Stimulated activated CD4-positive, alpha-beta T cell treated with anti-CD3 and anti-CD28 coated beads, Interleukin-2, amount 100 ng/mL, for 24 hours (primary cell): ENCODE data around the gene JPH3.
"Not testable (repeated sequence)": the region's sequence is repeated elsewhere in the genome, so short reads cannot be mapped to it uniquely, and the experiment has no call there.

Experiments
- DNase-seq, 2 donors: peaks; one replicate each; pipeline ENCODE4 v3.0.0-alpha.2; 2020

The JPH3 gene

DNA sequence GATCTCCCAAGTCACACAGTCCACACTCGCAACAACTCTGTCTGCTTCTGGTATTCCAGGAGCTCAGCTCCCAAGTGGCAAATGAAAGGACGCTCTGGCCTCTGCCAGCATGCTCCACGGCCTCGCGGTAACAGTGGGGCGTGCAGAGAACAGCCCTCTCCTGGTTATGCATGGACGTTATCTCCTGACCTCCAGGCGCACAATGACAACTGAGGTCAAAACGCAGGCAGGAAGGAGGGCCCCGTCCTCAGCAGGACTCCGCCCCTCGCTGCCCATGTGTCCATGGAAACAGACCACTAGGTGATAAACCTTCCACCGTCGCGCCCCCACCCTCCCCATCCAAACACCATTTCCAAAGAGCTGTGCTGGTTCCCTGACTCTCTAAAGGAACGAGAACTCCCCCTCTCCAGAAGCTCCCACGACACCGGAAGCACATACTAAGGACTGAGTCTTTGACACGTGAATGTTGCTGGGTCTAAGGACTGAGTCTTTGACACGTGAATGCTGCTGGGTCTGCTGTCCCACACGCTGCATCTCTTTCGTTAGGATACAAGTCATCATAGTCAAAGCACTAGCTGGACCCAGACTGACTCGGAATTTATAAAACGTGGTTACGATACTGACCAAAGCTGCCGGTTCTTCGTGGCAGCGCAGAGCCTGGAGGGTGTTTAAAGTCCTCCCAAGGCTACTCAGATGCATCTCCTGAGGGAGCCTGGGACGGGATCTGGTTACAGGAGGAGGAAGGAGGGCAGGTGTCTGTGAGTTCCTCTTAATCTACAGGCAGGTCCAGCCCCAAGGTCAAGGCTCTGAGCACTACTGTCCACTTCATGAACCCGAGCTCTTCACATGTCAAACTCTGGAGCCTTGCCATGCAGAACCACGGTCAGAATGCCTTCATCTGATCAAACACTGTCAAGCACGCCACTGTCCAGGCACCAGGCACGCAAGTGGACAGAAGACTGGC lies 119.6 kb downstream of the JPH3 start:
- DNase-seq: no peak

DNA sequence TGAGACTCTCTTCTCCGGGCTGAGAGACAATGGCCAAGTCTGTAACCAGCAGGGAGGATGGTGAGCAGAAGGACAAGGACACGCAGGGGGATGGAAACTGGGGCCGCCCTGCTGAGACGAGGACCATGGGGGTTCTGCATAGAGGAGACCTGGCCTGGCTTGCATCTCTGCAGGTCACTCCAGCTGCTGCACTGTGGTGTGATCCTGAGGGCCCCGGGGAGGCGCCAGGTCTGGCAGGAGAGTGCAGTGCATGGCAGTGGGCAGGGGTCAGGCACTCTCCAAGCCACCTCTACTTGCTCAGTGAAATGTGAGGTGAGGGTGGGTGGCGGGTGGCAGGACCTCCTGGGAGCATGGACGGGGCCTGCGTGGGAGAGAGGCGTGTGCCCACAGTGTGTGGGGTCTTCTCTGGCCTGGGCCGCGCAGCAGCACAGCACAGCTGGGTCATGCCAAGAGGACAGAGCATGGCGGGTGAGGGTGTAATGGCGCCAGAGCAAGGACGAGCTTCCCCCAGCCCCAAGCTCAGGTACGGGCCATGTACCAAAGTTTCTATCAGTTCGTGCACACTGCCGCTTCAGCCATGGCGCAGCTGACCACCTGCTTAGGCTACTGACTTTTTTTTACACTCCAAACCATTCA lies 120.4 kb downstream of the JPH3 start:
- no peak for DNase-seq

DNA sequence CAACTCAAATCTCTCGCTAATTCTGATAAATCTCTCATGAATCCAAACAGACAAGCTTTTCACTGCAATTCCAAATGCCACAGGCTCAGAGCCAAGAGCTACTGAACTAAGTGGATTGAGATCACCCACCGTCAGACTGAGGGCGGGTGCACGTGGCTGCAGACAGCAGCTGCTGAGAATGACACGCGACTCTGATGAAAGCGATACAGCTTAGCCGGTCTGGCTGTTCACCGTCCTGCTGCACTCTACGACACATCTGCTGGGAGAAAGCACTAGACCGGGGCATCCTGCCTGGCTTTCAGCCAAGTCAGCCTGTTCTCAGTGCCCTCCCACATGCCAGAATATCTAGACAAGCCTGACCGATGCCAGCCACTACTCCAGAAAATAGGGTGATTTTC lies 120.9 kb downstream of the JPH3 start:
- no peak for DNase-seq

DNA sequence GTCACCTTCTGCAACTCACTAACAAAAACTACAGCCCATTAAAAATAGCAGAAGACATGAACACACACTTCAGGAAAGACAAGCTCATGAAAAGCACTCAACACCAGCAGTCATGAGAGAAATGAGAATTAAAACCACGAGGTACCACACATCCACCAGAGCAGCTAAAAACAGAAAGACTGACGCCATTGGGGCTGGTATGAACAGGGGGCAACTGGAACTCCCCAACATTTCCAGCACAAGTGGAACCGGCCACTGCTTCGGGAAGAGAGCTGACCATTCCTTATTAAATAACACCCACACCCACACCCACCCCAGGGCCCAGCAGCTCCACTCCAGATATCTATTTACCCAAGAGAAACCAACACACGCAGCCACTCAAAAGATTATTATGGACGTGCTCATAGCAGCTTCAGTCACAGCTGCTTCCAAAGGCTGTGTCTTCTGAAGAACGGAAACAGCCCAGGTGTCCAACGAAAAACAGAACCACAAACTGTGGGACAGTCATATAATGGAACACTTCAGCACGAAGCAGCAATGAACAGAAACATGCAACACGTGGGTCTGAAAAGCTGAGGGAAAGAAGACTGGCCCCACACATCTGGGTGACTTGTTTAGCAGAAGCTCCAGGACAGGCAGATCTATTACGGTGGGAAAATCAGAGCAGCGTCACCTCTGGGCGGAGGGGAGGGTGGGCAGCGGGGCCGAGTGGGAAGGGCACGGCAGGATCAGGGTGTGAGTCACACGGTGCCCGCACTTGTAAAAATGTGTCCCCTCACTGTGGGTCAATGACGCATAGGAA lies 122.4 kb downstream of the JPH3 start:
- no peak for DNase-seq

DNA sequence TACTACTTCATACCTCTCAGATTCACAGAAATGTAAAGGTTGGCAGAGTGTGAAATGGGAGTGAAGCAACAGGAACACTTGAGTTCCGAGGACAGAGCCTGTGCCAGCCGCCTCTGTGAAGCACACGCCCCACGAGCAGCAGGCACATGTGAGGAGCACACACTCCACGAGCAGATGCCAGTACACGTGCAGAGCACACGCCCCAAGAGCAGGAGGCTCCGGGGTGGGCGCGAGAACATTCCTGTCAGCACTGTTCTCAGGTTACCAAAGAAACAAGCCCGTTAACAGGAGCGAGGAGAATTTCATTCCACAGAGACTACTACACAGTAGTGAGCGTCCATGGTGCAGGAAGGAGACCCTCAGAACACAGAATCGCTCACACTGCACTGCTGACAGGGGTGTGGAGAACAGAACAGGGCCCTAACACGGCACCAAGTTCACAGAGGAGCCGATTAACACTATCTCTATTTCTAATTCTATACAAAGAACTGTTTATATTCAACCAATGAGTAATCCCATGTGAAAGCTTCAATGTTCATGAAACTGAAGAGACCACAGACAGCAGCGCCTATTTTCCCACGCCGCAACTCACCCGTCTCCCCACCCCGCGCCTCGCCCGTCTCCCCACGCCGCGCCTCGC lies 123.4 kb downstream of the JPH3 start:
- DNase-seq: no peak

DNA sequence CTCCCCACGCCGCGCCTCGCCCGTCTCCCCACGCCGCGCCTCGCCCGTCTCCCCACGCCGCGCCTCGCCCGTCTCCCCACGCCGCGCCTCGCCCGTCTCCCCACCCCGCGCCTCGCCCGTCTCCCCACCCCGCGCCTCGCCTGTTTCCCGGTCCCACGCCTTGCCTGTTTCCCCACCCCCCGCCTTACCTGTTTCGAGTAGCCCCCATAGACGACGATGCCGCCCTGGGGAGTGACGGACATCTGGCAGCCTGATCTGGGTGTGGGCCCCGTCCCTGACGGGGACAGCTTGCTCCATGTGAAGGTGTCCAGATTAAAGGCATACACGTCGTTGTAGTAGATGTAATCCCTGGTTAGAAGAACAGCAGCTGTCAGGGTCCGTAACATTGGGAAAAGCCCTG lies 124.3 kb downstream of the JPH3 start:
- not testable (repeated sequence) for DNase-seq

DNA sequence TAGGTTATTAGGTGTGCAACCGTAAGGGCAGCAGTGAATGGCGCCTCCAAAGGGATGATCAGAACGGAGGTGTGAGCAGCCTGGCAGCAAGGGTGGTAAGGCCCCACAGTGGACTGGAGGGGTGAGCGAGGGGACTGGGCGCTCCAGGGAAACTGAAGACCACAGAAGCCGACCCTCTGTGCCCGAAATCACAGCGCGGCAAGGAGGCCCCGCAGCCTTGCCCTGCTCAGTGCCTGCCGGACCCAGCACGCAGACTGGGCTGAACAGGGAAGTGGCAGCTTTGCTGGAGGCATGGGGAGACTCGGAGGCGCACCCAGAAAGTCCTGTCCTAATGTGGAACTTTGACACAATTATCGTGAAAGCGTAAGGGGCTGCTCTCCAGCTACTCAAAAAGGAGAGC lies 125.0 kb downstream of the JPH3 start:
- no peak for DNase-seq

DNA sequence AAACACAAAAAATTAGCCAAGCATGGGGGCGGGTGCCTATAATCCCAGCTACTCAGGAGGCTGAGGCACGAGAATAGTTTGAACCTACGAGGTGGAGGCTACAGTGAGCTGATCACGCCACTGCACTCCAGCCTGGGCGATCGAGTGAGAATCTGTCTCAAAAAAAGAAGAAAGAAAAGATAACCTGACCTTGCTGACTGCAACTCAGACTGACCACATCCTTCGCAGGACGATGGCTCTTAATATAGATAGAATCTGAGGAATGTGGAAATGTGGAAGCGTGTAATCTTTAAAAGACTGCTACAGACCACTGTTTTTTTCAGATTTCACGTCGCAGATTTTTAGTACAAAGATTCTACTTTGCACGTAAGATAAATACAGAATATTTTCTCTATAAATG lies 125.7 kb downstream of the JPH3 start:
- DNase-seq: no peak

DNA sequence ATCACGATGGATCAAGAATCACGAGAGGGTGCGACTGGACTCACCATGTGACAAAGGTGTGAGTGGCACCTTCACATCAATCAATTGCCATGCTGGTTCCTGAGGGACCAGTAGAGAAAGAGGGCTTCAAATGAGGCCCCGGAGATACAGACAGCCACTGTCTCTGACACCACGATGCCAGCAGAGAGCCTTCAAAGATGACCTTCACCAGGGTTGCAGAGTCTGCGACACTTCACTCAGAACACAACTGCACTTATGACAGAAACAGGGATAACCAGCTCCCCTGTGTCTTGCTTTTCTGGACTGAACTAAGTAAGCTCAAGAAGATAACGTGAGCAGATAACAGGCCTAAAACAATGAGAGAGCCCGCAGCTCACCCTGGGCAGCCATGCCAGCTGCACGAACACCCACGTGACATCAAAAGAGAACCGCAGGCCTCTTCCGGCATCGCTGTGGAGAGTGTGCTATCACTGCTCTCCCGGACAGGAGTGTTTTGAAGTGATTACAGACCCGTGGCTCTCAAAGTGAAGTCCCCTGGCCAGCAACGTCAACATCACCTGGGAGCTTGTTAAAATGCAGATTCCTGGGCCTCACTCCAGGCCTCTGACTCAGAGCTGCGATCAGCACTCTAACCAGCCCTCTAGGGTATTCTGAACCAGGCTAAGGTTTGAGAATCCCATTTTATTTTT lies 127.1 kb downstream of the JPH3 start:
- no peak for DNase-seq

DNA sequence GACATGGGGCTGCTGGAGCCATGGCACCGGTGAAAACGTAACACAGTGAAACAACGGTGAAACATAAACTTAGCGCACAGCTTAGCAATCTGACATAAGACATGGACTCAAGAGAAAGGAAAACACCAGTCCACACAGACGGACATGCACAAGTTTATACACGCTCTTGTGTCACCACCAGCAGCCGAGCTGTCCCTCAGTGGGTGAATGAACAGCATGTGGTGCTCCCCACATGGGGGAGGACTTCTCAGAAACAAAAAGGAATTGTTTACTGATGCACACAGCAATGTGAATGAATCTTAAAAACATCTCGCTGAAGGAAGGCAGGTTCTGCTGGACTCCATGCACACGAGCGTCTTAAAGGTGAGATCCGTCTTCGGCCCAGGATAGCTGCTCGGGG lies 129.3 kb downstream of the JPH3 start:
- DNase-seq: no peak

DNA sequence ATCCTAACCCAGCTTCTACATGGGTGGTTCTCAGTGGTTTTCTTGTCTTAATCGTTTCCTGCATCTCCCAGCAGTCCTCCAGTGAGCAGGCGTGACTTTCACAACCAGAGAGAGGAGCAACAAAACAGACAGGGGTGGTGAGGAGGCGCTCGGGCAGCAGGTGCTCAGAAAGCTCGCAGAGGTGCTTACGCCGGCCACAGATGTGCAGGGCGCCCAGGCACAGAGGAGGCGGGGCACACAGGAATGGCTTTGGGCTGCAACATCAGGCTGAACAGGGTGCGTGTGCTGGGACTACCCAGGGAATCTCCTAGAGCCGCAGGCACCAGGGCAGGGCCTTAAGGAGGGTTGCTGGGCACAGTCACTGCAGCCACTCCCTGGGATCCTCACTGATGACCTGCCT lies 130.9 kb downstream of the JPH3 start:
- no peak for DNase-seq

DNA sequence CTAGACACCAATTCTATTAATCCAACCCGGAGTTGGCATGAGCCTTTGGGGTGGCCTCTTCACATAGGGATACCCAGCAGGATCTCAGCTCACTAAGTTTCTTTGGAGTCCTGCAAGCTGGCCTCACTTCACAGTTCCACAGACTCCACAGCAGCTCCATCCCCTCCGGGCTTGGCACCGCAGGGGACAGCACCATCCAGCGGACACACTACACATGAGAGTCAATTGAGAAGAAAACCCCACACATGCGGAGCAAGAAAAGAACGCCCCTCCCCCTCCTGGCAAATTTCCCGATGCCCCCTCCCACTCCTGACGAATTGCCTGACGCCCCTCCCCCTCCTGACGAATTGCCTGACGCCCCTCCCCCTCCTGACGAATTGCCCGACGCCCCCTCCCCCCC lies 132.3 kb downstream of the JPH3 start:
- no peak for DNase-seq

DNA sequence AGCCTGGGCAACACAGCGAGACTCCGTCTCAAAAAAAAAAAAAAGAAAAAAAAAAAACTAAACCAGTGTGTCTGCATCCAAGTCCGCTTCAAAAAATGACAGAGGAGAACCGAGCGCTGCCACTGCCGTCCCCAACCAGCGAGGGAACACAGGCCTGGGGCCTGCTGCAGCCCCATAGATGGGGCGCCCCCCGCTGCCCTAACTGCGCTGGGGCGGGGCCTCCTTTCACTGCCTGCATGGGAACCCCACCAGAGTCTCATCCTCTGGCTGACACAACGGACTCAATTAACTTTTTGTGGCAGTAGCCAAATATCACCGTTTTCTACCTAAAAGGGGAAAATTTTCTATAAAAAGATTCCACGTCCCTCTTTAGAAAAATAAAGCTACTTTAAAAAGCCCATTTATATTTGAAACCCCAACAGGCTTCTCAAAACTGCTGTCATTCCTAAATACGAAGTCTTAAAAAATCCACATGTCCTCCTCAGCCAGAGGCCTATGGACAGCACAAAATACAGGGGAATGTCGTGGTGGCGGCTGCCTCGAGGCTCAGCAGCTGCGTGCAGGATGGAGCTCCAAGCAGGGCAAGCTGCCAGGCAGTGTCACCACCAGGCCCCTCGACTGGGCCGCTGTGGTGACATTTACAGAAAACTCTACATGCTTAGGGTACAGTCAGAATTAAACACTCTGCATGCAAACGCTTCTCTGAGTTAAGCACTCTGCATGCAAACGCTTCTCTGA lies 133.1 kb downstream of the JPH3 start:
- no peak for DNase-seq

DNA sequence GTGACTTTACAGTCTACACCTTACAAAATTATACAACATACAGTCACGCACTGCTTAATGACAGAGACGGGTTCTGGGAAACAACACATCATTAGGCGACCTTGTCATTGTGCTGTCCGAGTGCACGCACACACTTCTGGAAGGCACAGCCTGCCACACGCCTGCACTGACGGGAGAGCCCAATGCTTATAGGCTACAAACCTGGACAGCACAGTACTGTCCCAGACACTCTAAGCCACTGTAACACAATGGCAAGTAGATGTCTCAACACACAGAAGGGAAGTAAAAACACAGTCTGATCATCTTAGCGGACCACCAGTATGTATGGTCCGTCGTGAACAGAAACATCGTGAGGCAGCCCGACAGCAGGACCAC lies 133.7 kb downstream of the JPH3 start:
- no peak for DNase-seq

DNA sequence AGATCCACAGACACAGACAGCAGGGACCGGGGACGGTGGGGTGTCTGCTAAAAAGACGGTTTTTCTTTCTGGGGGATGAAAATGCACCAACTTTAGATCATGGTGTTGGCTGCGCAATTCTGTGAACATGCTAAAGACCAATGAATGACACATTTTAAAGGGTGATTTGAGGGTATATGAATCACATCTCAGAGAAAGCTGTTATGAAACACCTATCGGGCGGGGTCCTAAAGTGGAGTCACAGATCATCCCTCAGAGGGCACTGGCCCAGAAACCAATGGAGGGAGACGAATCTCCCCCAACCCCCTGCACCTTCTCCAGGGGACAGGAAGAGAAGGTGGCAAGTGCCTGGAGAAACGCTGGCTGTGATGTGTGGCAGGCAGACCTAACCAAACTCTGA lies 137.5 kb downstream of the JPH3 start:
- no peak for DNase-seq

DNA sequence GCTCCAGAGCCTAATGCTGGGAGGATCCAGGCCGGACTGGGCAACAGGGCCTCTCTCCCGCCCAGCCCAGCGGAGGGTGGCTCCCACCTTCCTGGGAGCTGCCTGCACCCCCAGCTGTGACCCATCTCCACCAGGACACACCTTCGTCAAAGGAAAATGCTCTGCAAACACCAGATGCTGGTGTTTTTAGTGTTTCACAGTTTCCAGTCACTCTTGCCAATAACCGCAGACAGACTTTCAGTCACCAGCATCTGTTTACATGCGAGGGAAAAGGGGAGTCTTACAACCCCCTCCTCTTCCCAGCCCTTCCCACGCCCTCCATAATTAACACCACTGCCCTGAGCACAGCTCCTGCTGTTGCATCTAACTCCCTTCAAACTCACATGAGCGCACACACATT lies 138.1 kb downstream of the JPH3 start:
- DNase-seq: no peak

DNA sequence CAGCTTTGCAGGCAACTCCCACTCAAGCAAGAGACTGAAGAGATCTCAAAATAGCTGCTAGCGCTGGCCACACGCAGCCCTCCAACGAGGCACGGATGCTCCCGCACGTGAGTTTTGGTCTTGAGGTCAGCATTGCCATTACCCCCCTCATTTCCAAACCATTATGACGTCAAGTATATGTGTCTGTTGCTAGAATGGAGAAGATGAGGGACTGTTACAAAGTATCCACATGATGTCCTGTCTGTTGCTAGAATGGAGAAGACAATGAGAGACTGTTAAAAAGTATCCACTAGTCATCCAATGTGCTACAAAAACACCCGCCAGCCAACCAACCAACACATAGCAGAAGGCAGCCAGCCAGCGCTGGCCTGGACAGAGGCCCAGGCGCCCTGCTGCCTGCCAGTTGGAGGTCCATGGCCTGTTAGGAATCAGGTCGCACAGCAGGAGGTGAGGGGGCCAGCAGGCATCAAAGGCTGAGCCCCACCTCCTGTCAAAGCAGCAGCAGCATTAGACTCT lies 138.7 kb downstream of the JPH3 start:
- no peak for DNase-seq

DNA sequence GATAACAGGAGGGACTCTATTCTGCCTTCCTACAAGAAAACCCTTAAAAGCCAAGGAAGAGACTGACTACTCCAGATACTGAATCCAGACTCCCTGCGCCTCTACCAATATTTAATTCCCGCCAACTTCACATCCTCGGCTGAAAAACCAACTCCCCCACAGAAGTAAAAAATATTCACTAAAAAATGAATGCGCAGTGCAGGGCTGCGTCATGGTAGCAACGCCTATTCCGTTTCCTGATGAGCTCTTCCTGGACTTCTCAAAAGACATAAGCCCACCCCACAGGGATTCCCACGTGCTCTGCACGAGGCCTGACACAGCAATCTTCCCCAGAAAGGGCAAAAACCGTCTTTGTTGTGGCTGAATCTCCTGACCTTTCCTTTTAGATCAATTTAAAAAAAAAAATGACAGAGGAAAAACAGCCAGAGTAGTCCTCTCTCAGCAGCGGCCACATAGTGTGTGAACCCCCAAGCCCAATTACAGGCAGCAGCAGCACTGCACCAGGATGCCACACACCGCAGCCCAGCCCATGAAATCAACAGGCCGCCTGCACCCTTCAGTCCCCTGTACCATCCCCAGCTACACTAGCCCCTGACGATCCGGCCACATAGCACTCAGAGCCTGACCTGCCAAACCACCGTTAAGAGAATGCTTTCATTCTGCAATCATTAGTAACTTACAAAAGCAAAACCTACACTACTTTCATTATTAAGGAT lies 139.6 kb downstream of the JPH3 start:
- no peak for DNase-seq

DNA sequence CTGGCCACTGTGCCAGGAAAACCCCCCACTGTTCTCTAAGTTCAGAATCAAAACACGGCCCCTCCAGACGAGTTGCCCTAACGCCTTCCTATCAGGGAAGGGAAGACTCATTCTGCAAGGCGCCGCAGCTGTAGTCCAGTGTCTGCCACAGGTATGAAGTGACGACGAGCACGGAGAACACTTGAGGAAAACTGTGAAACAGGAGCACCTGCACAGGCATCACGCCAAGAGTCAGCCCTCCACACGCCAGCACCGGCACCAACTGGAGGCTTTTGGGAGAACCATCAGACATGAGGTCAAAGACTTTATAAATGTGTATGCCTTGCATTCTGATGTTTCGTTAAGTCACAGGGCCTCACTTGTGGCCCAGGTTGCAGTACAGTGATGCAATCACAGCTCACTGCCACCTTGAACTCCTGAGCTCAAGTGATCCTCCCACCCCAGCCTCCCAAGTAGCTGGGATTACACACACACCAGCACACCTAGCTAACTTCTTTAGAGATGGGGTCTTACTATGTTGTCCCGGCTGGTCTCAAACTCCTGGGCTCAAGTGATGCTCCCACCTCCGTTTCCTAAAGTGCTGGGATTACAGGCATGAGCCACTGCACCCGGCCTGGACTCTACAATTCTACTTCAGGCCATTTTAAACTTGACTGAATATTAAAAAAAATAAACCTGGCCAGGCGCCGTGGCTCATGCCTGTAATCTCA lies 140.6 kb downstream of the JPH3 start:
- no peak for DNase-seq
